GM21447 (cell line): Measurements from ENCODE around the gene ATP4B.

Source experiments
- ATAC-seq: cut with Tn5 transposase; IDR thresholded peaks from one replicate; pipeline ENCODE4 v1.9.1; 2021; ENCODE audit not compliant: unreplicated experiment

ATP4B gene

GRCh38 chr13:113643593-113643992 is 14.4 kb downstream of the ATP4B start:
- ATAC-seq: no peak

GRCh38 chr13:113642563-113642962 is 15.4 kb downstream of the ATP4B start:
- no peak for ATAC-seq

GRCh38 chr13:113641426-113641825 is 16.6 kb downstream of the ATP4B start:
- no peak for ATAC-seq

GRCh38 chr13:113639616-113640262 is 18.3 kb downstream of the ATP4B start:
- ATAC-seq: no peak

- ATAC-seq: no peak
Measured at GRCh38 chr13:113638806-113639205, 19.2 kb downstream of the ATP4B start.

GRCh38 chr13:113638173-113638746 is 19.7 kb downstream of the ATP4B start:
- no peak for ATAC-seq

GRCh38 chr13:113637262-113638160 is 20.5 kb downstream of the ATP4B start:
- no peak for ATAC-seq

GRCh38 chr13:113636266-113636963 is 21.6 kb downstream of the ATP4B start:
- ATAC-seq: no peak

- ATAC-seq: no peak
Measured at GRCh38 chr13:113635709-113636108, 22.3 kb downstream of the ATP4B start.

GRCh38 chr13:113635048-113635420 is 23.0 kb downstream of the ATP4B start:
- ATAC-seq: no peak

GRCh38 chr13:113634279-113635047 is 23.5 kb downstream of the ATP4B start:
- no peak for ATAC-seq

GRCh38 chr13:113633485-113633873 is 24.5 kb downstream of the ATP4B start:
- ATAC-seq: no peak

- ATAC-seq: no peak
Measured at GRCh38 chr13:113632706-113633484, 25.1 kb downstream of the ATP4B start.

GRCh38 chr13:113631341-113632095 is 26.5 kb downstream of the ATP4B start:
- no peak for ATAC-seq

GRCh38 chr13:113630804-113631203 is 27.2 kb downstream of the ATP4B start:
- no peak for ATAC-seq

- no peak for ATAC-seq
Measured at GRCh38 chr13:113630296-113630695, 27.7 kb downstream of the ATP4B start.

- ATAC-seq: no peak
Measured at GRCh38 chr13:113629866-113630265, 28.1 kb downstream of the ATP4B start.

GRCh38 chr13:113628291-113629270 is 29.4 kb downstream of the ATP4B start:
- no peak for ATAC-seq
